Bronchial epithelial cell (primary cell): ENCODE results near the gene TMEM238. TPM values are rescaled to one million over a fixed set of nuclear protein-coding genes. Genes with fewer than 3 reads are reported as not detected.

Source experiments
- DNase-seq: peaks from one replicate; pipeline ENCODE4 v3.0.0-alpha.2; 2010; ENCODE audit warnings: low read depth
- FAIRE-seq: peaks from 2 replicates; lab custom pipeline; 2011; peaks lifted over from hg19 to GRCh38; lab: Jason Lieb, UNC
- H3K27me3 ChIP-seq: 2 replicates; pipeline ENCODE4 v1.5.1; 2011; ENCODE audit warnings: low read length; ENCODE audit not compliant: control insufficient read depth, insufficient read depth
- H3K36me3 ChIP-seq: 2 replicates; pipeline ENCODE4 v1.5.1; 2011; ENCODE audit warnings: low read length; ENCODE audit not compliant: control insufficient read depth, insufficient read depth
- H3K4me3 ChIP-seq: 2 replicates; pipeline ENCODE4 v1.5.1; 2011; ENCODE audit warnings: mild to moderate bottlenecking, low read depth, low read length, control low read depth
- CTCF ChIP-seq: IDR thresholded peaks from 2 replicates; pipeline ENCODE4 v1.5.1; 2011; ENCODE audit warnings: mild to moderate bottlenecking, moderate library complexity, low read length, control low read depth, inconsistent platforms; ENCODE audit not compliant: insufficient read depth, severe bottlenecking
- total RNA-seq: library from RNA; depleted of rRNA; stranded (reverse); fragments of >200 nt; gene quantifications from 2 replicates; pipeline ENCODE4 v1.2.1, GENCODE V29; 2014

Gene TMEM238
- total RNA-seq, 1 donor from 2014 or later = 10.0 TPM

- peaks cover 16% of the 10 kb centered on the region for H3K36me3 ChIP-seq
- no peak for TF ChIP-seq CTCF
- DNase-seq (no peak), FAIRE-seq (no peak)
- H3K27me3 ChIP-seq = no peaks in the 10 kb centered on the region
- H3K4me3 ChIP-seq = no peak overlapping the region
These were observed 9.0 kb upstream of the TMEM238 start for GRCh38 chr19:55392820-55393761.

- Histone ChIP-seq H3K4me3 (no peak overlapping the region), H3K36me3 (peaks cover 27% of the 10 kb centered on the region), H3K27me3 (no peaks in the 10 kb centered on the region)
- TF ChIP-seq CTCF = no peak
- FAIRE-seq (no peak), DNase-seq (peak; percentile 69)
These were observed 7.9 kb upstream of the TMEM238 start for GRCh38 chr19:55391702-55392615.

- H3K36me3 ChIP-seq = peaks cover 32% of the 10 kb centered on the region
- DNase-seq (no peak), FAIRE-seq (no peak)
- H3K27me3 ChIP-seq = no peaks in the 10 kb centered on the region
- no peak for TF ChIP-seq CTCF
- H3K4me3 ChIP-seq = no peak overlapping the region
These were observed 7.1 kb upstream of the TMEM238 start for GRCh38 chr19:55391191-55391670.

- TF ChIP-seq CTCF = no peak
- Histone ChIP-seq H3K4me3 (no peak overlapping the region), H3K27me3 (no peaks in the 10 kb centered on the region), H3K36me3 (peaks cover 32% of the 10 kb centered on the region)
- FAIRE-seq = no peak
- DNase-seq = no peak
These were observed 6.4 kb upstream of the TMEM238 start for GRCh38 chr19:55390461-55390880.

GRCh38 chr19:55389386-55390317 lies 5.6 kb upstream of the TMEM238 start:
- FAIRE-seq = no peak
- Histone ChIP-seq H3K4me3 (no peak overlapping the region), H3K27me3 (no peaks in the 10 kb centered on the region), H3K36me3 (peaks cover 32% of the 10 kb centered on the region)
- TF ChIP-seq CTCF = no peak
- DNase-seq = no peak
